Suprapubic skin (tissue), 4 donors: ENCODE measurements around the gene RASIP1.

Experiments used
- EP300 ChIP-seq: sonication (generic); formaldehyde crosslinking; IDR thresholded peaks from one replicate; pipeline ENCODE4 v1.6.1; 2017; ENCODE audit warnings: antibody characterized with exemption
- POLR2A ChIP-seq, 2 donors: fragments of 450-650 bp; IDR thresholded peaks; one replicate each; pipeline ENCODE4 v1.6.1; 2017; ENCODE audit warnings: antibody characterized with exemption in 2 of 2, mild to moderate bottlenecking in 2 of 2, moderate library complexity in 2 of 2
- POLR2AphosphoS5 ChIP-seq, 3 donors: sonication (generic); formaldehyde crosslinking; IDR thresholded peaks; one replicate each; pipeline ENCODE4 v1.6.1; 2017; ENCODE audit warnings: antibody characterized with exemption in 3 of 3
- TF ChIP-seq, protein P1 (sequence below), 2 donors: fragments of 200-600 bp in 1 of 2; fragments of 450-650 bp in 1 of 2; sonication (generic) in 1 of 2; IDR thresholded peaks; one replicate each; pipeline ENCODE4 v1.5.1; 2016 to 2019; ENCODE audit warnings: antibody characterized with exemption in 2 of 2, mild to moderate bottlenecking in 1 of 2, moderate library complexity in 1 of 2

DNA sequence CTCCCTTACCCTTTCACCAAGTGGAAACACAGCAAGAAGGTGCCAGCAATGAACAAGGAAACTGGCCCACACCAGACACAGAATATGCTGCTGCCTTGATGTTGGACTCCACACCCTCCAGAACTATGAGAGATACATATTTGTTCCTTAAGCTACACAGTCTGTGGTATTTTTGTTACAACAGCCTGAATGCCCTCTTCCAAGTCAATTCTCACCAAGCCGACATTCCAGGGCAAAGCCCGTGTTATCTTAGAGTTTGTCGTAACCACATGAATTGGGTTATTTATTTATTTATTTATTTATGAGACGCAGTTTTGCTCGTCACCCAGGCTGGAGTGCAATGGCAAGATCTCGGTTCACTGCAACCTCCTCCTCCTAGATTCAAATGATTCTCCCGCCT, 29.9 kb upstream of the RASIP1 start:
- TF ChIP-seq, protein P1, sequence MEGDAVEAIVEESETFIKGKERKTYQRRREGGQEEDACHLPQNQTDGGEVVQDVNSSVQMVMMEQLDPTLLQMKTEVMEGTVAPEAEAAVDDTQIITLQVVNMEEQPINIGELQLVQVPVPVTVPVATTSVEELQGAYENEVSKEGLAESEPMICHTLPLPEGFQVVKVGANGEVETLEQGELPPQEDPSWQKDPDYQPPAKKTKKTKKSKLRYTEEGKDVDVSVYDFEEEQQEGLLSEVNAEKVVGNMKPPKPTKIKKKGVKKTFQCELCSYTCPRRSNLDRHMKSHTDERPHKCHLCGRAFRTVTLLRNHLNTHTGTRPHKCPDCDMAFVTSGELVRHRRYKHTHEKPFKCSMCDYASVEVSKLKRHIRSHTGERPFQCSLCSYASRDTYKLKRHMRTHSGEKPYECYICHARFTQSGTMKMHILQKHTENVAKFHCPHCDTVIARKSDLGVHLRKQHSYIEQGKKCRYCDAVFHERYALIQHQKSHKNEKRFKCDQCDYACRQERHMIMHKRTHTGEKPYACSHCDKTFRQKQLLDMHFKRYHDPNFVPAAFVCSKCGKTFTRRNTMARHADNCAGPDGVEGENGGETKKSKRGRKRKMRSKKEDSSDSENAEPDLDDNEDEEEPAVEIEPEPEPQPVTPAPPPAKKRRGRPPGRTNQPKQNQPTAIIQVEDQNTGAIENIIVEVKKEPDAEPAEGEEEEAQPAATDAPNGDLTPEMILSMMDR (IDR thresholded peaks at IDR 0.05) = no peak
- no peak for TF ChIP-seq EP300
- no peak for TF ChIP-seq POLR2AphosphoS5 (IDR thresholded peaks at IDR 0.05)
- TF ChIP-seq POLR2A (IDR thresholded peaks at IDR 0.05) = no peak
